LNCaP clone FGC (cell line): ENCODE data around the gene TGFB1I1.
A peak's percentile ranks its signal among the peaks of the same experiment; 100 is the strongest.

Experiments
- DNase-seq: peaks from one replicate; pipeline ENCODE4 v3.0.0-alpha.2; 2011; ENCODE audit warnings: low read depth
- H3K4me3 ChIP-seq: 2 replicates; pipeline ENCODE4 v1.5.1; 2011; ENCODE audit warnings: mild to moderate bottlenecking, low read depth, low read length, control low read depth
- TF ChIP-seq, protein P1 (sequence below): IDR thresholded peaks from 2 replicates; pipeline ENCODE4 v1.5.1; 2012; ENCODE audit warnings: mild to moderate bottlenecking; ENCODE audit not compliant: control insufficient read depth, insufficient read depth; ENCODE audit errors: extremely low read depth

Gene TGFB1I1

DNA sequence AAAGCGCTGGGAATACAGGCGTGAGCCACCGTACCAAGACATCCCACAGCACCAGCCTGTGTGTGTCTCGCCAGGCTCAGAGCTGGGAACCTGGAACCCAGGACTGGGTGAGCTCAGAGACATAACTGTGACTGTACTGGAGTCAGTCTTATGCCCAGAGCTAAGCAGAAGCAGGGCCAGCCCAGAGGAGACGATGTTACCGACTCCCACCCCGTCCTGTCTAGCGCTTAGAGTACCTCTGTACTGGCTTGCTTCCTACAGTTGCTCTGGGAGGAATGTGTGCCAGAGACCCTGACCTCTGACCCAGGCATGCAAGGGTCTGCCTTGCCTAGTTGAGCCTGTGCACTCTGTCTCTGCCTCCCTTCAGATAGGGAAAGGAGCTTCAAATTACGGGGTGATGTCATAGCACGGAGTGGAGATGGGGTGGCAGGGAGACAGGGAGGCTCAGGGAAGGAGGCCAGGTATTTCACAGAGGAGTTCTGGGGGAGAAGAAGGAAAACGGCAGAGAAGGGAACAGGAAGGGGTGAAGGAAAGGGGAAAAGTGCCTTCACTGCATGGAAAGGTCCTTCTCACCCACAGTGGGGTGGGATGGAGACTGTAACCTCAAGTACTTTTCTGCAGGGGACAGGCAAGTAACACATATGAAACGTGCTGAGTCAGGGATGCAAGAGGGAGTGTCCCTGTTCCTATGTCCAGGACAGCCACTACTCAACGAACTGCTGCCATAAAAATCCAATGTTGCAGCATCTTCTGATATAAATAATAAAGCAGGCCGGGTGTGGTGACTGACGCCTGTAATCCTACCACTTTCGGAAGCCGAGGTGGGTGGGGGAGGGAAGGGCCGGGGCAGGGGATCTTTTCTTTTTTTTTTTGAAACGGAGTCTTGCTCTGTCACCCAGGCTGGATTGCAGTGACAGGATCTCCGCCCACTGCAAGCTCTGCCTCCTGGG lies 18.4 kb upstream of the TGFB1I1 start:
- H3K4me3 ChIP-seq = no peak overlapping the region
- DNase-seq = no peak

GRCh38 chr16:31455601-31456314 lies 16.2 kb upstream of the TGFB1I1 start:
- no peak for DNase-seq
- no peak overlapping the region for H3K4me3 ChIP-seq
- TF ChIP-seq, protein P1, sequence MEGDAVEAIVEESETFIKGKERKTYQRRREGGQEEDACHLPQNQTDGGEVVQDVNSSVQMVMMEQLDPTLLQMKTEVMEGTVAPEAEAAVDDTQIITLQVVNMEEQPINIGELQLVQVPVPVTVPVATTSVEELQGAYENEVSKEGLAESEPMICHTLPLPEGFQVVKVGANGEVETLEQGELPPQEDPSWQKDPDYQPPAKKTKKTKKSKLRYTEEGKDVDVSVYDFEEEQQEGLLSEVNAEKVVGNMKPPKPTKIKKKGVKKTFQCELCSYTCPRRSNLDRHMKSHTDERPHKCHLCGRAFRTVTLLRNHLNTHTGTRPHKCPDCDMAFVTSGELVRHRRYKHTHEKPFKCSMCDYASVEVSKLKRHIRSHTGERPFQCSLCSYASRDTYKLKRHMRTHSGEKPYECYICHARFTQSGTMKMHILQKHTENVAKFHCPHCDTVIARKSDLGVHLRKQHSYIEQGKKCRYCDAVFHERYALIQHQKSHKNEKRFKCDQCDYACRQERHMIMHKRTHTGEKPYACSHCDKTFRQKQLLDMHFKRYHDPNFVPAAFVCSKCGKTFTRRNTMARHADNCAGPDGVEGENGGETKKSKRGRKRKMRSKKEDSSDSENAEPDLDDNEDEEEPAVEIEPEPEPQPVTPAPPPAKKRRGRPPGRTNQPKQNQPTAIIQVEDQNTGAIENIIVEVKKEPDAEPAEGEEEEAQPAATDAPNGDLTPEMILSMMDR = peak; percentile 17; the same call in 1 of the 2 replicates

More for the DNA sequence above, 18.4 kb upstream of the TGFB1I1 start:
- TF ChIP-seq, protein P1 = no peak

- TF ChIP-seq, protein P1 = no peak
- no peak overlapping the region for H3K4me3 ChIP-seq
- no peak for DNase-seq
Observed at GRCh38 chr16:31456988-31457360, 15.0 kb upstream of the TGFB1I1 start.

DNA sequence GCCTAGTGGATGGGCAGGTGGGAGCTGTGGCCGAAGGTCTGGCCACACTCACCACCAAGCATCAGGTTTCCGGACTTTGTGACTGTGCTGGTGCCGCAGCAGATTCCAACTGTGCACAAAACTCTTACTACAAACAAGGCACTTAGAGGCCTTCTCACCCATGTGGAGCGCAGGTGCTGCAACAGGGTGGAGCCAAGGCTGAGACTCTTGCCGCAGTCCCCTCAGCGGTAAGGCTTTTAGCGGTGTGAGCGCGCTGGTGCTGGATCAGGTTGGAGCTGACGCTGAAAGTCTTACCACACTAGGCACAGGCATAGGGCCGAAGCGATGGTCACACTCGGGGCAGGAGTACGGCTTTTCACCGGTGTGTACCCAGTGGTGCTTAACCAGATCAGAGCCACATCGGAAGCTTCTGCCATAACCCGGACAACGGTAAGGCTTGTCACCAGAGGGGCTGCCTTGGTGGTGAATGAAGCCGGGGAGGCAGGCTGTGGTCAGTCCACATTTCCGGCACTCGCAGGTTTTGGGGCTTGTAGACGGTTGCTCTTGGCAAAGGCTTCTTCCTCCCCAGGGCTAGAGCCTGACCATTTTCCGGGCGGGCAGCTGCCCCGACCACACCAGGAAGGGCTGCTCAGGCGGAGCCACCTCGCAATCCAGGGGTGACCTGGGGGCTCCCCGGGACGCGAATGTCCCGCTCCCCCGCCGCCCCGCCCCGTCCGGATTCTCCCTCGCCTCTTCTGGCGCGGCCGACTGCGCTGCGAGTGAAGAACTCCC lies 13.7 kb upstream of the TGFB1I1 start:
- peak overlapping the region; percentile 85 for H3K4me3 ChIP-seq
- DNase-seq = no peak
- TF ChIP-seq, protein P1 = no peak

GRCh38 chr16:31458844-31459686 lies 12.9 kb upstream of the TGFB1I1 start, which contains the start of gene ARMC5:
Gene ARMC5 (plus strand): TSS chr16:31459501. CDS start chr16:31459525, 24 bp downstream.
- TF ChIP-seq, protein P1 = peak; percentile 81
- DNase-seq = peak; percentile 97
- peak within 1 kb of the TSS; percentile 85 for H3K4me3 ChIP-seq
